Breast epithelium (tissue), 3 donors: ENCODE measurements around the gene CCP110.

Source experiments
- CTCF ChIP-seq, 3 donors: fragments of 450-650 bp; IDR thresholded peaks; one replicate each; pipeline ENCODE4 v1.5.1; 2016 to 2017; ENCODE audit warnings: antibody characterized with exemption in 3 of 3, mild to moderate bottlenecking in 3 of 3, moderate library complexity in 3 of 3
- POLR2AphosphoS5 ChIP-seq, 3 donors: sonication (generic); formaldehyde crosslinking; IDR thresholded peaks; one replicate each; pipeline ENCODE4 v1.6.1; 2017; ENCODE audit warnings: antibody characterized with exemption in 3 of 3

- TF ChIP-seq POLR2AphosphoS5 (IDR thresholded peaks at IDR 0.05) (no peak), CTCF (IDR thresholded peaks at IDR 0.05) (no peak)
Measured at GRCh38 chr16:19525385-19525723, 1.6 kb downstream of the CCP110 start.
